K562 (cell line): ENCODE measurements around the gene MPZL1. TPM values are rescaled to one million over a fixed set of nuclear protein-coding genes. Genes with fewer than 3 reads are reported as not detected.
A peak's percentile ranks its signal among the peaks of the same experiment; 100 is the strongest.

Experiments used
- C11orf30 ChIP-seq: fragments of 450-650 bp; IDR thresholded peaks from 2 replicates; pipeline ENCODE4 v1.6.1; 2016; ENCODE audit warnings: low read depth, mild to moderate bottlenecking
- CC2D1A ChIP-seq: fragments of 450-650 bp; IDR thresholded peaks from 2 replicates; pipeline ENCODE4 v1.6.1; 2017; ENCODE audit warnings: mild to moderate bottlenecking
- CGGBP1 ChIP-seq: fragments of 250-450 bp; sonication (Bioruptor Pico); IDR thresholded peaks from 2 replicates; pipeline ENCODE4 v1.9.0; 2021; ENCODE audit warnings: mild to moderate bottlenecking
- HDAC2 ChIP-seq: fragments of 450-650 bp; IDR thresholded peaks from 2 replicates; pipeline ENCODE4 v1.6.1; 2016; ENCODE audit warnings: mild to moderate bottlenecking
- HES1 ChIP-seq: fragments of 450-650 bp; IDR thresholded peaks from 2 replicates; pipeline ENCODE4 v1.6.1; 2016; ENCODE audit warnings: low read depth, mild to moderate bottlenecking, moderate library complexity
- HSF4 ChIP-seq: fragments of 250-450 bp; sonication (Bioruptor Pico); IDR thresholded peaks from 2 replicates; pipeline ENCODE4 v2.1.2; 2022; ENCODE audit warnings: mild to moderate bottlenecking, moderate library complexity, borderline replicate concordance
- MCM5 ChIP-seq: fragments of 450-650 bp; IDR thresholded peaks from 2 replicates; pipeline ENCODE4 v1.6.1; 2016; ENCODE audit warnings: low read depth
- NBN ChIP-seq: fragments of 450-650 bp; IDR thresholded peaks from 2 replicates; pipeline ENCODE4 v1.6.1; 2016; ENCODE audit warnings: low read depth, mild to moderate bottlenecking
- POLR2G ChIP-seq: fragments of 200-400 bp; formaldehyde crosslinking; IDR thresholded peaks from 2 replicates; pipeline ENCODE4 v1.6.1; 2017; ENCODE audit warnings: low read depth, mild to moderate bottlenecking, antibody characterized with exemption, low read length, moderate library complexity
- SLC30A9 ChIP-seq: fragments of 250-450 bp; sonication (Bioruptor Pico); IDR thresholded peaks from 2 replicates; pipeline ENCODE4 v1.8.0; 2022; ENCODE audit warnings: mild to moderate bottlenecking, moderate library complexity
- SRF ChIP-seq, 2 experiments: fragments of 250-450, 450-650 bp in 1 of 2; sonication (Bioruptor Pico) in 1 of 2; sonication (generic) in 1 of 2; formaldehyde crosslinking; IDR thresholded peaks; 2 replicates each; pipeline versions ENCODE4 v1.5.0 to v1.5.1; 2020 to 2022; ENCODE audit warnings: mild to moderate bottlenecking in 1 of 2, missing genetic modification reagents in 1 of 2
- THAP12 ChIP-seq: fragments of 250-450 bp; sonication (Bioruptor Pico); IDR thresholded peaks from 2 replicates; pipeline ENCODE4 v1.9.0; 2021; ENCODE audit warnings: mild to moderate bottlenecking, inconsistent platforms
- ZBTB5 ChIP-seq: fragments of 450-650 bp; IDR thresholded peaks from 2 replicates; pipeline ENCODE4 v1.6.1; 2017; ENCODE audit warnings: antibody characterized with exemption
- ZNF143 ChIP-seq: sonication (generic); formaldehyde crosslinking; IDR thresholded peaks from 2 replicates; pipeline ENCODE4 v1.9.0; 2022; ENCODE audit warnings: mild to moderate bottlenecking, missing genetic modification reagents
- ZNF165 ChIP-seq: fragments of 250-450 bp; sonication (Bioruptor Pico); IDR thresholded peaks from 2 replicates; pipeline ENCODE4 v1.4.0; 2020; ENCODE audit warnings: borderline replicate concordance
- ZNF445 ChIP-seq: fragments of 250-450 bp; sonication (Bioruptor Pico); IDR thresholded peaks from 2 replicates; pipeline ENCODE4 v1.4.0; 2020; ENCODE audit warnings: low read depth, mild to moderate bottlenecking, moderate library complexity
- ZNF695 ChIP-seq: fragments of 450-650 bp; formaldehyde crosslinking; IDR thresholded peaks from 2 replicates; pipeline ENCODE4 v1.4.0; 2020; ENCODE audit warnings: mild to moderate bottlenecking, moderate library complexity
- ZNF696 ChIP-seq: fragments of 250-450 bp; sonication (Bioruptor Pico); conservative IDR thresholded peaks from 2 replicates; pipeline ENCODE4 v1.4.0; 2020; ENCODE audit warnings: mild to moderate bottlenecking, moderate library complexity
- ZNF764 ChIP-seq: fragments of 250-450 bp; sonication (Bioruptor Pico); IDR thresholded peaks from 2 replicates; pipeline ENCODE4 v1.4.0; 2020; ENCODE audit warnings: low read depth, mild to moderate bottlenecking, moderate library complexity
- polyA plus RNA-seq, 8 experiments: library from polyadenylated mRNA; depleted of rRNA in 4 of 8; stranded (reverse) in 5 of 8; unstranded in 3 of 8; fragments of >200 nt; fragmentation: Nextera tagmentation in 2 of 8; fragmentation: Illumina TruSeq in 1 of 8; extraction: Ambion mirVana in 2 of 8; extraction: Trizol in 1 of 8; gene quantifications; 2 replicates each; pipeline versions ENCODE4 v1.2.1 to v1.2.3, GENCODE V29; 2011 to 2014; ENCODE audit warnings: inconsistent platforms in 1 of 8, missing spikeins in 1 of 8
- total RNA-seq, 7 experiments: library from RNA; depleted of rRNA in 6 of 7; stranded (reverse); fragments of >200 nt in 6 of 7; fragmentation: Illumina TruSeq in 2 of 7; extraction: Trizol in 2 of 7; gene quantifications; 2 replicates each; pipeline versions ENCODE4 v1.2.1 to v1.2.3, GENCODE V29; 2011 to 2021; ENCODE audit warnings: low replicate concordance in 1 of 7

The MPZL1 gene
- total and polyA plus RNA-seq, 9 of the 15 experiments (the other 6 are each of a cell fraction or from before 2014, with no cell fraction given) = 14.5 to 153 (median 66.5) TPM

GRCh38 chr1:167714439-167715156 lies 7.2 kb upstream of the MPZL1 start (continued):
- TF ChIP-seq ZBTB5 = peak; percentile 90
- no peak for TF ChIP-seq SLC30A9 (CRISPR knock-in tag)
- peak; percentile 93 for TF ChIP-seq NBN
- TF ChIP-seq ZNF696 (CRISPR knock-in tag) = no peak
- no peak for TF ChIP-seq HSF4 (CRISPR knock-in tag)
- peak; percentile 60; the same call in 1 of the 2 replicates for TF ChIP-seq HDAC2
- no peak for TF ChIP-seq ZNF445
- no peak for TF ChIP-seq CGGBP1 (CRISPR knock-in tag)
- peak; percentile 46 to 74; a peak in 2 of 4 replicates for TF ChIP-seq SRF (CRISPR knock-in tag; IDR thresholded peaks at IDR 0.05)
- TF ChIP-seq POLR2G = peak; percentile 75
- TF ChIP-seq ZNF764 (CRISPR knock-in tag) = peak; percentile 69; the same call in 1 of the 2 replicates
- peak; percentile 42 for TF ChIP-seq CC2D1A
- TF ChIP-seq ZNF165 (CRISPR knock-in tag) = peak; percentile 84; the same call in 1 of the 2 replicates
- peak; percentile 55; the same call in 1 of the 2 replicates for TF ChIP-seq HES1
- peak; percentile 82; the same call in 1 of the 2 replicates for TF ChIP-seq ZNF695 (CRISPR knock-in tag)
- TF ChIP-seq MCM5 = no peak
- no peak for TF ChIP-seq ZNF143
- peak; percentile 16; the same call in 1 of the 2 replicates for TF ChIP-seq C11orf30
- TF ChIP-seq THAP12 (CRISPR knock-in tag) = peak; percentile 73
